Peyer's patch (tissue), 4 donors: ENCODE data around the gene HEXD.

Source experiments
- CTCF ChIP-seq, 6 experiments: fragments of 450-650 bp in 4 of 6; fragments of 200-600 bp in 2 of 6; sonication (generic) in 1 of 6; IDR thresholded peaks; one replicate each; pipeline ENCODE4 v1.5.1; 2017 to 2019; ENCODE audit warnings: antibody characterized with exemption in 6 of 6, mild to moderate bottlenecking in 3 of 6, moderate library complexity in 1 of 6
- POLR2A ChIP-seq, 2 donors: fragments of 450-650 bp; IDR thresholded peaks; one replicate each; pipeline ENCODE4 v1.5.1; 2017; ENCODE audit warnings: antibody characterized with exemption in 2 of 2, mild to moderate bottlenecking in 2 of 2, moderate library complexity in 2 of 2

- TF ChIP-seq CTCF (IDR thresholded peaks at IDR 0.05) (no peak), POLR2A (IDR thresholded peaks at IDR 0.05) (no peak)
Observed at GRCh38 chr17:82374626-82375331, 43.4 kb upstream of the HEXD start.
